H9 (cell line): ENCODE measurements around the gene SUMF1. TPM values are rescaled to one million over a fixed set of nuclear protein-coding genes. Genes with fewer than 3 reads are reported as not detected.

ENCODE experiments used
- DNase-seq: peaks from one replicate; pipeline ENCODE4 v3.0.0-alpha.2; 2017
- H2AFZ ChIP-seq: one replicate; pipeline ENCODE4 v1.6.1; 2013; ENCODE audit warnings: mild to moderate bottlenecking, low read length, control low read depth, moderate library complexity
- H2AK5ac ChIP-seq: 2 replicates; pipeline ENCODE4 v1.6.1; 2013; ENCODE audit warnings: low read length, control low read depth, mixed read lengths; ENCODE audit not compliant: insufficient read length
- H2BK120ac ChIP-seq: one replicate; pipeline ENCODE4 v1.6.1; 2013; ENCODE audit warnings: low read depth, mild to moderate bottlenecking, low read length, control low read depth, inconsistent platforms; ENCODE audit not compliant: poor library complexity, severe bottlenecking
- H2BK12ac ChIP-seq: 2 replicates; pipeline ENCODE4 v1.6.1; 2013; ENCODE audit warnings: low read length, control low read depth, mixed read lengths, low read depth; ENCODE audit not compliant: insufficient read length
- H2BK15ac ChIP-seq: 2 replicates; pipeline ENCODE4 v1.6.1; 2013; ENCODE audit warnings: low read depth, low read length, control low read depth
- H2BK20ac ChIP-seq: one replicate; pipeline ENCODE4 v1.6.1; 2013; ENCODE audit warnings: low read depth, mild to moderate bottlenecking, low read length, control low read depth, inconsistent platforms; ENCODE audit not compliant: poor library complexity, severe bottlenecking
- H2BK5ac ChIP-seq: 2 replicates; pipeline ENCODE4 v1.6.1; 2013; ENCODE audit warnings: low read length, control low read depth, mixed read lengths; ENCODE audit not compliant: insufficient read length
- H3K14ac ChIP-seq: 2 replicates; pipeline ENCODE4 v1.6.1; 2013; ENCODE audit warnings: low read length, control low read depth; ENCODE audit not compliant: insufficient read depth
- H3K18ac ChIP-seq: 2 replicates; pipeline ENCODE4 v1.6.1; 2013; ENCODE audit warnings: low read depth, mild to moderate bottlenecking, mixed read lengths, low read length, control low read depth; ENCODE audit not compliant: insufficient read length
- H3K23ac ChIP-seq: 2 replicates; pipeline ENCODE4 v1.6.1; 2013; ENCODE audit warnings: low read length, control low read depth, mixed read lengths, low read depth; ENCODE audit not compliant: insufficient read length
- H3K23me2 ChIP-seq: 2 replicates; pipeline ENCODE4 v1.6.1; 2013; ENCODE audit warnings: low read depth, mild to moderate bottlenecking, mixed read lengths, low read length, control low read depth; ENCODE audit not compliant: insufficient read length, poor library complexity, severe bottlenecking
- H3K27ac ChIP-seq: 2 replicates; pipeline ENCODE4 v1.5.1; 2013; ENCODE audit warnings: low read length, control low read depth, mixed read lengths, low read depth; ENCODE audit not compliant: insufficient read length
- H3K27me3 ChIP-seq: 2 replicates; pipeline ENCODE4 v1.6.1; 2013; ENCODE audit warnings: low read length, control low read depth, inconsistent platforms; ENCODE audit not compliant: insufficient read depth
- H3K4ac ChIP-seq: 2 replicates; pipeline ENCODE4 v1.6.1; 2013; ENCODE audit warnings: low read depth, mild to moderate bottlenecking, control low read depth, inconsistent platforms, low read length, moderate library complexity
- H3K4me1 ChIP-seq: 2 replicates; pipeline ENCODE4 v1.6.1; 2013; ENCODE audit warnings: low read length, control low read depth, inconsistent platforms; ENCODE audit not compliant: insufficient read depth
- H3K4me2 ChIP-seq: 2 replicates; pipeline ENCODE4 v1.6.1; 2013; ENCODE audit warnings: low read length, control low read depth, mixed read lengths; ENCODE audit not compliant: insufficient read length, insufficient read depth
- H3K56ac ChIP-seq: 2 replicates; pipeline ENCODE4 v1.6.1; 2013; ENCODE audit warnings: low read depth, mild to moderate bottlenecking, mixed read lengths, low read length, control low read depth; ENCODE audit not compliant: insufficient read length
- H3K79me1 ChIP-seq: 2 replicates; pipeline ENCODE4 v1.6.1; 2013; ENCODE audit warnings: low read depth, mild to moderate bottlenecking, moderate library complexity, low read length, control low read depth, inconsistent platforms; ENCODE audit not compliant: insufficient read depth, poor library complexity, severe bottlenecking
- H3K79me2 ChIP-seq: 2 replicates; pipeline ENCODE4 v1.6.1; 2013; ENCODE audit warnings: low read length, control low read depth, inconsistent platforms; ENCODE audit not compliant: insufficient read depth
- H3K9ac ChIP-seq: 2 replicates; pipeline ENCODE4 v1.6.1; 2013; ENCODE audit warnings: low read length, control low read depth, mixed read lengths; ENCODE audit not compliant: insufficient read length; ENCODE audit errors: extremely low read depth
- H3K9me3 ChIP-seq: one replicate; pipeline ENCODE4 v1.6.1; 2013; ENCODE audit warnings: low read depth, low read length, inconsistent platforms; ENCODE audit not compliant: control insufficient read depth
- H3T11ph ChIP-seq: one replicate; pipeline ENCODE4 v1.6.1; 2013; ENCODE audit warnings: mild to moderate bottlenecking, low read length, control low read depth, inconsistent platforms
- H4K20me1 ChIP-seq: one replicate; pipeline ENCODE4 v1.6.1; 2013; ENCODE audit not compliant: control insufficient read depth, insufficient read length, insufficient read depth
- H4K5ac ChIP-seq: 2 replicates; pipeline ENCODE4 v1.6.1; 2013; ENCODE audit warnings: low read depth, mild to moderate bottlenecking, mixed read lengths, low read length, control low read depth; ENCODE audit not compliant: insufficient read length
- H4K8ac ChIP-seq: replicated peaks from 2 replicates; pipeline ENCODE4 v1.6.1; 2013; ENCODE audit warnings: low read length, control low read depth, mixed read lengths, low read depth; ENCODE audit not compliant: insufficient read length
- H4K91ac ChIP-seq: 2 replicates; pipeline ENCODE4 v1.6.1; 2013; ENCODE audit warnings: low read depth, mild to moderate bottlenecking, moderate library complexity, mixed read lengths, low read length, control low read depth; ENCODE audit not compliant: insufficient read length
- H3K27ac Mint-ChIP-seq, 3 experiments: 2 replicates in 2 of 3; 3 replicates in 1 of 3; pipeline ENCODE4 v1.8.0; 2020 to 2021; ENCODE audit warnings: mixed read lengths in 3 of 3, mild to moderate bottlenecking in 1 of 3, moderate library complexity in 1 of 3
- H3K27me3 Mint-ChIP-seq: 2 replicates; pipeline ENCODE4 v1.8.0; 2021; ENCODE audit warnings: low read depth, mild to moderate bottlenecking, moderate library complexity, mixed read lengths
- H3K36me3 Mint-ChIP-seq, 3 experiments: 2 replicates in 2 of 3; 3 replicates in 1 of 3; pipeline ENCODE4 v1.8.0; 2020 to 2021; ENCODE audit warnings: low read depth in 3 of 3, mixed read lengths in 3 of 3; ENCODE audit not compliant: insufficient read depth in 1 of 3
- H3K4me1 Mint-ChIP-seq, 2 experiments: 2 replicates each; pipeline ENCODE4 v1.8.0; 2020; ENCODE audit warnings: mixed read lengths in 2 of 2
- H3K4me3 Mint-ChIP-seq, 2 experiments: 2 replicates in 1 of 2; 3 replicates in 1 of 2; pipeline ENCODE4 v1.8.0; 2020 to 2021; ENCODE audit warnings: mild to moderate bottlenecking in 2 of 2, mixed read lengths in 2 of 2, moderate library complexity in 1 of 2
- H3K9me3 Mint-ChIP-seq, 2 experiments: 2 replicates in 1 of 2; 3 replicates in 1 of 2; pipeline ENCODE4 v1.8.0; 2020; ENCODE audit warnings: mild to moderate bottlenecking in 2 of 2, mixed read lengths in 2 of 2, moderate library complexity in 1 of 2
- CTCF ChIP-seq: fragments of 200-600 bp; sonication (generic); conservative IDR thresholded peaks from 3 replicates; pipeline ENCODE4 v1.8.0; 2021; ENCODE audit warnings: antibody characterized with exemption, mild to moderate bottlenecking
- WGBS: extraction: QIAGEN DNeasy Blood & Tissue Kit; methylation state at CpG from one replicate; pipeline ENCODE4 v1.1.7; 2013; ENCODE audit warnings: missing lambda C conversion rate, low lambda C conversion rate, mixed read lengths; ENCODE audit not compliant: insufficient read length; ENCODE audit errors: extremely low coverage; 5-methylcytosine and 5-hydroxymethylcytosine counted together
- total RNA-seq: library from RNA; stranded (reverse); gene quantifications from 2 replicates; pipeline ENCODE4 v1.2.1, GENCODE V29; 2021

The SUMF1 gene
- total RNA-seq, 1 experiment from 2014 or later: 9.5 TPM

DNA sequence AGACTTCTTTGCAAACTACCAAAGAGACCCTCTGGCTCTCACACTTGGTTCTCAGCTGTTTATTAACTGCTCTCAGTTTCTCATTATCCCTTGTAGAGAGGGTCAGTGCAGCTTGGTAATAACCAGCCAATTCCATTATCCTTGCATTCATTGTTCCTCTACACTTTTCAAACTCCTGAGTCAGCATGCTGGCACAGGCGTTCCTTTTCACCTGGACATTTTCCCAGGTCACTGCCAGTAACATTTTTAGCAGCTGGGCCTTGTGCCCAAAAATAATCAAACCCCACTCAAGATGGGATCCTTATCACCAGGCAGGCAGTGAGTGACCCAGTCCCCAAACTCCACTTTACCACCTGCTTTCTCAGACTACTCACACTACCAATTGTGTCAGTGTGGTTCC, 4.8 kb upstream of the SUMF1 start:
- Histone ChIP-seq H3K27ac (no peak overlapping the region), H3K9me3 (no peaks in the 10 kb centered on the region), H2BK20ac (no peak overlapping the region), H4K91ac (no peak overlapping the region), H2AFZ (no peak overlapping the region), H2BK12ac (no peak overlapping the region), H3K79me1 (no peaks in the 10 kb centered on the region), H3K4me2 (no peak overlapping the region), H3K9ac (no peak overlapping the region), H3K27me3 (no peaks in the 10 kb centered on the region), H4K8ac (no peak overlapping the region), H3K4ac (no peak overlapping the region), H2BK120ac (no peak overlapping the region), H3K14ac (no peak overlapping the region), H3K23ac (no peak overlapping the region), H2BK15ac (no peak overlapping the region), H3K56ac (no peak overlapping the region), H3K23me2 (peaks cover 3% of the 10 kb centered on the region), H3K79me2 (no peaks in the 10 kb centered on the region), H3T11ph (no peak overlapping the region), H2AK5ac (no peak overlapping the region), H4K20me1 (no peaks in the 10 kb centered on the region), H2BK5ac (no peak overlapping the region), H3K4me1 (peaks cover 3% of the 10 kb centered on the region; the same call in 1 of the 2 replicates), H3K18ac (no peak overlapping the region), H4K5ac (no peak overlapping the region)
- H3K36me3 Mint-ChIP-seq: peaks cover 0 to 1% (median 0%) of the 10 kb centered on the region in 3 experiments; a peak in 1 of 7 replicates
- peaks cover 14% of the 10 kb centered on the region for H3K27me3 Mint-ChIP-seq
- no CpG with 5 or more reads among the region's 1 CpG for WGBS
- no peak overlapping the region for H3K4me3 Mint-ChIP-seq
- no peaks in the 10 kb centered on the region for H3K9me3 Mint-ChIP-seq
- DNase-seq: no peak
- peaks cover 6 to 7% of the 10 kb centered on the region in 2 experiments for H3K4me1 Mint-ChIP-seq
- no peak for TF ChIP-seq CTCF
- no peak overlapping the region for H3K27ac Mint-ChIP-seq
